Measurements from ENCODE around the gene SNX12. TPM values are rescaled to one million over a fixed set of nuclear protein-coding genes. Genes with fewer than 3 reads are reported as not detected.

The SNX12 gene
- total RNA-seq, 2 donors from 2014 or later = 37.5 to 43.8 TPM

Other genes starting within 250 kb of the SNX12 start
- under 1 TPM in 1 of 2 donors, not detected in 1; 0.22 TPM for gene TEX11, start 159.6 kb downstream of the SNX12 start, total RNA-seq
- gene SLC7A3, start 137.2 kb downstream of the SNX12 start, total RNA-seq = 1 to 10 TPM; 3.4 to 3.7 TPM
- gene FOXO4, start 27.5 kb upstream of the SNX12 start, total RNA-seq = 10 to 100 TPM; 15.1 to 15.3 TPM
- gene CXorf65, start 38.4 kb upstream of the SNX12 start, total RNA-seq = 10 to 100 TPM; 16.4 to 26.0 TPM
- 100 to 1,000 TPM; 290 to 348 TPM for gene IL2RG, start 43.2 kb upstream of the SNX12 start, total RNA-seq
- 10 to 100 TPM; 44.1 to 48.6 TPM for gene MED12, start 50.3 kb upstream of the SNX12 start, total RNA-seq
- gene NLGN3, start 76.5 kb upstream of the SNX12 start, total RNA-seq = 1 to 10 TPM; 2.9 to 3.1 TPM
- gene GJB1, start 154.9 kb upstream of the SNX12 start, total RNA-seq = under 1 TPM; 0.28 to 0.31 TPM
- 10 to 100 TPM; 26.9 to 36.1 TPM for gene ZMYM3, start 185.8 kb upstream of the SNX12 start, total RNA-seq
- 100 to 1,000 TPM; 539 to 564 TPM for gene NONO, start 215.3 kb upstream of the SNX12 start, total RNA-seq
- gene ITGB1BP2, start 233.4 kb upstream of the SNX12 start, total RNA-seq = 1 to 10 TPM; 6.9 to 7.4 TPM